ENCODE measurements around the gene NAPG.

NAPG gene

DNA sequence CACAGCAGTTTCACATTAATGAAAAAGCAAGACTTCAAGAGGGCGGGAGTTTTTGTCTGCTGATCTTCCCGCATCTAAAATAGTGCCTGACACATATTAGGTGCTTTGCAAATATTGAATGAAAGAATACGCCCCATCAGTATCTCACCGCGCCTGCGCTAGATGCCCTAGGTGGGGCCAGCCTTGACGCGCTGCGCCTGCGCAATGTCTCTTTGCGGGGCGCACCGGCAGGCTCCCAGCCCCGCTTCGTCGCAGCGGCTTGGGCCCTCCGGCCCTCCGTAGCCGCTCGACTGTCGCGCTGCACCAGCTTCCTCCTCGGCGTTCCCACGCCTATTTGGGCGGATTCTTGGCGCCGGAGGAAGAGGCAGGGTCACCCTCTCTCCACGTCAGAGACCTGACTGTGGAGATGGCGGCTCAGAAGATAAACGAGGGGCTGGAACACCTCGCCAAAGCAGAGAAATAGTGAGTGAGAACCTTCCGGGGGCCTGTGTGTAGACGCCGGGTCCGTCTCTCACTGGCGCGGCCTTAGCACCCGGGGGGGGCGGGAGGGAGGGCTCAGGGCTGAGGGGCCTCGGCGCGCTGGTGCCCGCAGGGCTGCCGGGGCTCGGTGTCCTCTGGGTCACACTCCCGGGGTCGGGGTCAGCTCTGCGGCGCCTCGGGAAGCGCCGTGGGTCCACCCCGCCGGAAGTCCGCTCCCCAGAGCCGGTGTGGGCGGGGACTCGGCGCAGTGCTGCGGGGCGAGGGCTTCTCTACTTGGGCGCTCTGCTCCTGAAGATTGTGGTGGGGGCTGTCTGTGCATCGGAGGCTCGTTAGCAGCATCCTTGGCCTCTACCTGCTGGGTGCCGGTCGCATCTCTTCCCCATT, at the start of gene NAPG:
Gene NAPG (plus strand): TSS at position 331 of the 864 bp plus-strand sequence. CDS start 76 bp downstream, at position 407.
- TF ChIP-seq, protein P1, sequence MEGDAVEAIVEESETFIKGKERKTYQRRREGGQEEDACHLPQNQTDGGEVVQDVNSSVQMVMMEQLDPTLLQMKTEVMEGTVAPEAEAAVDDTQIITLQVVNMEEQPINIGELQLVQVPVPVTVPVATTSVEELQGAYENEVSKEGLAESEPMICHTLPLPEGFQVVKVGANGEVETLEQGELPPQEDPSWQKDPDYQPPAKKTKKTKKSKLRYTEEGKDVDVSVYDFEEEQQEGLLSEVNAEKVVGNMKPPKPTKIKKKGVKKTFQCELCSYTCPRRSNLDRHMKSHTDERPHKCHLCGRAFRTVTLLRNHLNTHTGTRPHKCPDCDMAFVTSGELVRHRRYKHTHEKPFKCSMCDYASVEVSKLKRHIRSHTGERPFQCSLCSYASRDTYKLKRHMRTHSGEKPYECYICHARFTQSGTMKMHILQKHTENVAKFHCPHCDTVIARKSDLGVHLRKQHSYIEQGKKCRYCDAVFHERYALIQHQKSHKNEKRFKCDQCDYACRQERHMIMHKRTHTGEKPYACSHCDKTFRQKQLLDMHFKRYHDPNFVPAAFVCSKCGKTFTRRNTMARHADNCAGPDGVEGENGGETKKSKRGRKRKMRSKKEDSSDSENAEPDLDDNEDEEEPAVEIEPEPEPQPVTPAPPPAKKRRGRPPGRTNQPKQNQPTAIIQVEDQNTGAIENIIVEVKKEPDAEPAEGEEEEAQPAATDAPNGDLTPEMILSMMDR (IDR thresholded peaks at IDR 0.05; ENCODE audit: low read depth, low read length): no peak
- peak within 1 kb of the TSS; percentile 88 to 97 for H3K4me3 ChIP-seq (replicated peaks in 1 of 2; ENCODE audit: low read depth in 2 of 2, low read length in 2 of 2)
- DNase-seq (ENCODE audit: low read depth in 2 of 2): peak; percentile 94 to 97

DNA sequence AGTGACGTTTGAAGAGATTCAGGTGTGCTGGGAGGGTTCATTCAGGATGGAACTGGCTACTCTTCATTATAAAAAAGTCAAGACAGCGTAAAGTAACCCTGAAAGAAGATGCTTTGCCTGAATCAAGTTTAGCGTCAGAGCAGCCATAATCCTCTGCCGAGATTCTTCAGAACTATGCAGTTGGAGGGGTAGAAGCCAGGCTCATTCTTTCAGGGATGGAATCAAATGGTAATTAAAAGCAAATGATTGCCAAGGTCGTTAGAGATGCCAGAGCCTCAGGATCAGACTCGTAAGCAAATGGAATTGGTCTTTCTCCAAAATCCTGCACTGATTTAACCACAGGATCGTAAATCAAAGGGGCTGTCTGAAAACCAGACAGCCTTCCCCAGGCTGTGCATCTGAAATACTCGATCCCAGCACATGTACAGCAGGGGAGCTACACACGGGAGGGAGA, 49.5 kb upstream of the NAPG start:
- H3K4me3 ChIP-seq (replicated peaks in 1 of 2; ENCODE audit: low read depth in 2 of 2, low read length in 2 of 2): no peak overlapping the region
- TF ChIP-seq, protein P1 (IDR thresholded peaks at IDR 0.05; ENCODE audit: low read depth, low read length): no peak
- DNase-seq (ENCODE audit: low read depth in 2 of 2): peak in 1 of 2 donors; percentile 13

DNA sequence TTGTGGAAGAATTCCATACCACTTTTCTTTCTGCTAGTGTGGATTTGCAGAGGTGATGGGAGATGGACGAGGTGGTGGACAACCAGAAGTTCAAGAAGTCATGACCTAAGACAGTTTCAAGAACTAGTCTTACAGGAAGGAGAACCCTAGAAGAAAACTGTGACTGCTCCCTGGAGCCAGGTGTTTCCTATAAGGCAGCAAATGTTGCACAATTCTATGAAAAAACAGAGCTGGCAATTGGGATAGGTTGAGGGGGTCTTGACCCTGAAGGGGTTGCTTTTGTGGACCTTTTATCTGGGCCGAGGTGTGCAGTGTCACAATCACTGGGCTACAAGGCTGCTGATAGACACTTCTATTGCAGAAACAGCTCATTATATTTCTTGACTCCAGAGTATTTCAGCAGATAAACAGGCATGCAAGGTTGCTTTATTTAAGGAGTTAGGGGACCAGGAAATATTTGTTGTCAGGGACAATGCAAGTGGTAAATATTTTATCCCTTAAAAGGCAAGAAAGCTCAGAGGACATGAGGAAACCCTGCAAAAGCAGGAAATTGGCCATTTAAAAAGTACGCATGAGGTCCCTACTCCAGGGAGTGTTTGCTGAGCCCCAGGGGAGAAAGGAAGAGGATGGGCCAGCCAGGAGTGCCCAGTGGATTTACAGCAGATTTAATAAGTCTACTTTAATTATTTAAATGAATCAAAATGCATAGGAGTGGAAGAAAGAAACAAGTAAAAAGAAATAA, 48.5 kb upstream of the NAPG start:
- DNase-seq (ENCODE audit: low read depth in 2 of 2): no peak
- H3K4me3 ChIP-seq (replicated peaks in 1 of 2; ENCODE audit: low read depth in 2 of 2, low read length in 2 of 2): no peak overlapping the region

DNA sequence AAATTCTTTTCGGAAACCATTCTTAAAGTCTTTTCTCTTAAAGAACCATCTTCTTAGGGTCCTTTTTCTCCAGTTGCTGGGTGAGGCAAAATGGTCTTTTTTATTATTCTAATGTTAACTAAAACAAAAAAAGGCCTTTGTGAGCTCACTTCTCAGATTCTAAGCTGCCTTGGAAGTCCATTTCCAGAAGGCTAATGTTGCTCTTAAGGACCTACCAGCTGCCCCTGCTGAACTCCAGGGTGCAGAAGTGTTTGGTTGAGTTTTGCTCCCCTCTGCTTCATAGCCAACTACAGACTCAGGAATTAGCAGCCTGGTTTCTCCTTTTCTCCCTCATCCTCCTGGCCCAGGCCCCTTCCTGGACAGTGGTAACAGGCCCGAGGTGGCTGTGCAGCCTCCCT, 48.0 kb upstream of the NAPG start:
- TF ChIP-seq, protein P1 (IDR thresholded peaks at IDR 0.05; ENCODE audit: low read depth, low read length): no peak
- no peak overlapping the region for H3K4me3 ChIP-seq (replicated peaks in 1 of 2; ENCODE audit: low read depth in 2 of 2, low read length in 2 of 2)
- no peak for DNase-seq (ENCODE audit: low read depth in 2 of 2)

More for the DNA sequence above, 48.5 kb upstream of the NAPG start:
- TF ChIP-seq, protein P1 (IDR thresholded peaks at IDR 0.05; ENCODE audit: low read depth, low read length): no peak

DNA sequence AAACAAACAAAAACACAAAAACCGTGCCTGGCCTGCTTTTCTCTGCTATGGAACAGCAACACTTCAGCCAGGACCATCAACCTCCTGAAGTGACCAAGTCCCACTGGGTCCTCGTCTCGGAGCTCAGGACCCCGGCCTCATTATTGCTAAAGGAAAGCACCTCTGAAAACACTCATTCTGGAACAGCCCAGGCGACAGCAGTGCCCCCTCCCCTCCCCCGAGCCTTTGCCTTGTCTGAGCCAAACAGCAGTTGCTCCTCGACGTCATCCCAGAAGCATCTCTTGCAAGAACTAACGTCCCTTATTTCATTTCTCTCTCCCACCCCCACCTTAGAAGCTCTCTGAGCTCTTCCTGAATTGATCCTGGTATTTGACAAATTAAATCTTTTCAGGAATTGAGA, 44.0 kb upstream of the NAPG start:
- no peak for DNase-seq (ENCODE audit: low read depth in 2 of 2)
- no peak overlapping the region for H3K4me3 ChIP-seq (replicated peaks in 1 of 2; ENCODE audit: low read depth in 2 of 2, low read length in 2 of 2)
- TF ChIP-seq, protein P1 (IDR thresholded peaks at IDR 0.05; ENCODE audit: low read depth, low read length): no peak

DNA sequence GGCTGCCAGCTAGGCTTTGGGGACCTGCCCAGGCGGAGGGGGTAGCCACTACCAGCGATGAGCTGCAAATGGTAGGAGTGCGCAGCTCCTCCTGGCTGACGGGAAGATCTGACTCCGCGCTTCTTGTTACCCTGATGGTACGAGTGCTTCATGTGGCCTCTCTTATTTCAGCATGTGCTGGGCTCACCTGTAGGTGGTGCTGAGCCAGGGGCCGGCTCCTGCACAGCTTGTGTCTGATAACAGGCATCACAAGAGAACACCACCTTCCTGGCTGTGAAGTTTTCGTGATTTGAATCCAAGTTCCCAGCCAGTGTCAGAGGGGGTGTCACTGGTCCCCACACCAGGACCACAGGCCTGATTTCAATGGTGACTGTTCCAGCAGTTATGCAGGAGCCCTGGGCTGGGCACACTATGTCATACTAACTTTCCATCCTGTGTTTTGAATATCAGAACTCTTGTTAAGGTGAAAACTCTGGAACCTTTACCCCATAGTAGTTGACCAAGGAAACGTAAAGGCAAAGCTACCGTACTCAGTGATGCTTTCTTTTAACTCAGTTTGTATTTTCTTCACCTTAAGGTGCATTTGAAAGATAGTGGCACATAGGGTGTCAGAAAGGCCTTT, 43.4 kb upstream of the NAPG start:
- TF ChIP-seq, protein P1 (IDR thresholded peaks at IDR 0.05; ENCODE audit: low read depth, low read length): no peak
- no peak overlapping the region for H3K4me3 ChIP-seq (replicated peaks in 1 of 2; ENCODE audit: low read depth in 2 of 2, low read length in 2 of 2)
- DNase-seq (ENCODE audit: low read depth in 2 of 2): no peak

Data from cardiac fibroblast (primary cell).